Pancreas (tissue), 10 donors: Measurements from ENCODE around the gene EIF3K. TPM values are rescaled to one million over a fixed set of nuclear protein-coding genes. Genes with fewer than 3 reads are reported as not detected.
A peak's percentile ranks its signal among the peaks of the same experiment; 100 is the strongest.

Experiments used
- ATAC-seq, 4 donors: fragments of 200-7000 bp; cut with Tn5 transposase; one replicate each; pipeline versions ENCODE4 v1.8.0 to v1.9.1; 2020; ENCODE audit warnings: mild to moderate bottlenecking in 4 of 4, moderate library complexity in 4 of 4
- DNase-seq, 6 donors: peaks; one replicate each; pipeline ENCODE4 v3.0.0-alpha.2; 2020
- FAIRE-seq: peaks from 2 replicates; lab custom pipeline; 2012; peaks lifted over from hg19 to GRCh38; lab: Jason Lieb, UNC
- H3K27ac ChIP-seq, 4 donors: fragments of 200-600 bp; sonication (generic); 1 replicate in 3 of 4; 2 replicates in 1 of 4; pipeline versions ENCODE4 v1.5.0 to v1.8.0; 2020
- H3K27me3 ChIP-seq, 4 donors: fragments of 200-600 bp; one replicate each; pipeline ENCODE4 v1.8.0; 2021
- H3K36me3 ChIP-seq, 3 donors: fragments of 200-600 bp; sonication (generic) in 1 of 3; one replicate each; pipeline versions ENCODE4 v1.5.0 to v1.8.0; 2020 to 2021
- H3K4me1 ChIP-seq, 3 donors: fragments of 200-600 bp; one replicate each; pipeline ENCODE4 v1.8.0; 2021
- H3K4me3 ChIP-seq, 4 donors: fragments of 200-600 bp; sonication (generic) in 2 of 4; one replicate each; pipeline versions ENCODE4 v1.5.0 to v1.8.0; 2020 to 2021
- H3K9me3 ChIP-seq, 4 donors: fragments of 200-600 bp; one replicate each; pipeline ENCODE4 v1.8.0; 2021
- WGBS, 2 donors: extraction: QIAGEN DNeasy Blood & Tissue Kit; methylation state at CpG; one replicate each; pipeline ENCODE4 v1.1.7; 2013; 5-methylcytosine and 5-hydroxymethylcytosine counted together
- intact Hi-C, 3 donors: fragments of 100-400 bp; cut with DNase I; formaldehyde crosslinking; loops; one replicate each; pipeline versions ENCODE4 v1.11.1 to v1.14.2; 2022
- polyA plus RNA-seq, 2 donors: library from polyadenylated mRNA; stranded (reverse); fragments of 200-250 nt; gene quantifications; one replicate each; pipeline ENCODE4 v1.2.3, GENCODE V29; 2013
- total RNA-seq, 6 donors: library from RNA; stranded (reverse); fragmentation: NEBNext Ultra II Directional in 4 of 6; extraction: Animal tissue kit (Norgen Biotek cat#: 25700) in 4 of 6; gene quantifications; one replicate each; pipeline versions ENCODE4 v1.2.1 to v1.2.4, GENCODE V29; 2021 to 2023
- TF ChIP-seq, protein P1 (sequence below), 4 donors: fragments of 200-600 bp; sonication (generic) in 3 of 4; IDR thresholded peaks; one replicate each; pipeline versions ENCODE4 v1.5.0 to v1.8.0; 2021; ENCODE audit warnings: antibody characterized with exemption in 4 of 4
- donor health status: healthy with polysubstance abuse.
- donor health status: DM: no; HTN: no; CAD: no; lungs with moderate emphysema.
- donor health status: DM: no; HTN: no; CAD: no.
- donor health status: control.
- donor health status: control.
- donor health status: Bipolar disorder and iron deficiency.
- donor health status: DM: yes; HTN: yes; CAD: no.
- donor health status: DM: no; HTN: no; CAD: no.
- donor health status: DM: no; HTN: no; CAD: no.
- donor health status: DM: yes; HTN: yes; CAD: no.

The EIF3K gene
- total and polyA plus RNA-seq, 8 donors: 93.5 to 162 (median 131) TPM

DNA sequence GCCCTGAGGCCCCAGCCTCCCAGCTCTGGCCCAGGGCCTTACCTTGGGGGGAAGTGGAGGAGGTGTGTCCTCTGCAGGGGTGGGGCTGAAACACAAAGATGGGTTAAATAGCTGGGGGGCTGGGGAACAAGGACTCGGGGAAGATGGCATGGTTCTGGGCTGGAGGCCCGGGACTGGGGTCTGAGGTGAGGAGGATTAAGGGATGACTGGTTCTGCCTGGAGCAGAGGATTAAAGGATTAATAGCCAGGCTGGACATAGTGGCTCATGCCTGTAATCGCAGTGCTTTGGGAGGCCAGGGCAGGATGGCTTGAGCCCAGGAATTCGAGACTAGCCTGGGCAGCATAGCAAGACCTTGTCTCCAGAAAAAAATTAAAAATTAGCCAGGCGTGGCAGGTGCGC is 12.9 kb upstream of the EIF3K start:
- ATAC-seq: no peak
- FAIRE-seq: no peak
- Histone ChIP-seq H3K4me1 (no peaks in the 10 kb centered on the region), H3K27ac (no peak overlapping the region), H3K27me3 (no peaks in the 10 kb centered on the region), H3K4me3 (no peak overlapping the region), H3K9me3 (no peaks in the 10 kb centered on the region), H3K36me3 (no peaks in the 10 kb centered on the region)
- TF ChIP-seq, protein P1, sequence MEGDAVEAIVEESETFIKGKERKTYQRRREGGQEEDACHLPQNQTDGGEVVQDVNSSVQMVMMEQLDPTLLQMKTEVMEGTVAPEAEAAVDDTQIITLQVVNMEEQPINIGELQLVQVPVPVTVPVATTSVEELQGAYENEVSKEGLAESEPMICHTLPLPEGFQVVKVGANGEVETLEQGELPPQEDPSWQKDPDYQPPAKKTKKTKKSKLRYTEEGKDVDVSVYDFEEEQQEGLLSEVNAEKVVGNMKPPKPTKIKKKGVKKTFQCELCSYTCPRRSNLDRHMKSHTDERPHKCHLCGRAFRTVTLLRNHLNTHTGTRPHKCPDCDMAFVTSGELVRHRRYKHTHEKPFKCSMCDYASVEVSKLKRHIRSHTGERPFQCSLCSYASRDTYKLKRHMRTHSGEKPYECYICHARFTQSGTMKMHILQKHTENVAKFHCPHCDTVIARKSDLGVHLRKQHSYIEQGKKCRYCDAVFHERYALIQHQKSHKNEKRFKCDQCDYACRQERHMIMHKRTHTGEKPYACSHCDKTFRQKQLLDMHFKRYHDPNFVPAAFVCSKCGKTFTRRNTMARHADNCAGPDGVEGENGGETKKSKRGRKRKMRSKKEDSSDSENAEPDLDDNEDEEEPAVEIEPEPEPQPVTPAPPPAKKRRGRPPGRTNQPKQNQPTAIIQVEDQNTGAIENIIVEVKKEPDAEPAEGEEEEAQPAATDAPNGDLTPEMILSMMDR (IDR thresholded peaks at IDR 0.05): no peak
- intact Hi-C loops: no loop called here
- DNase-seq: no peak
- WGBS, 2 donors: 73 to 79% methylated on average over 6 of the region's 6 CpGs

DNA sequence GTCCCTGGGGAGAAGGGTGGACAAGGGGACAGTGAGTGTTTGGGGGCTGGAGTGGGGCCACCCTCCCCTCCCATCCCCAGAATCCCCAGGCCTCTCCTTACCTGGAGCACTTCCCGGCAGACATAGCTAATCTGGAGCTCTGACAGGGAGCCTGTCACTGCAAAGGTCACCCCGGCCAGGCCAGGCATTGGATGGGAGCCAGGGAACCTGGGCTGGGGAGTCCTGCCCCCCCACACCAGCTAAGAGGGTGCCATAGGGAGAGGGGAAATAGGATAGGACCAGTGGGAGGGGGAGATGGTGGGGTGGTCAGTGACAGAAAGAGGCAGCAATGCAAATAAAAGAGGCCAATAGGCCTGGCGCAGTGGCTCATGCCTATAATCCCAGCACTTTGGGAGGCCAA is 4.7 kb upstream of the EIF3K start:
- ATAC-seq: no peak
- no peak overlapping the region for H3K27ac ChIP-seq
- H3K4me3 ChIP-seq: no peak overlapping the region
- intact Hi-C loops: loop anchor here in 2 of 3 donors (10.0 kb wide), 2 partner anchors 99 to 209 kb away; partner anchors contain the start of gene FAM98C (in 1 of the 2)
- peaks cover 0 to 6% (median 0%) of the 10 kb centered on the region in 3 donors for H3K4me1 ChIP-seq
- peak in 1 of 6 donors; percentile 55 for DNase-seq
- no peak for FAIRE-seq
- WGBS, 2 donors: 47 to 59% methylated on average over 3 of the region's 3 CpGs
- H3K36me3 ChIP-seq: no peaks in the 10 kb centered on the region
- H3K9me3 ChIP-seq: no peaks in the 10 kb centered on the region
- H3K27me3 ChIP-seq: no peaks in the 10 kb centered on the region
- TF ChIP-seq, protein P1 (IDR thresholded peaks at IDR 0.05): no peak

DNA sequence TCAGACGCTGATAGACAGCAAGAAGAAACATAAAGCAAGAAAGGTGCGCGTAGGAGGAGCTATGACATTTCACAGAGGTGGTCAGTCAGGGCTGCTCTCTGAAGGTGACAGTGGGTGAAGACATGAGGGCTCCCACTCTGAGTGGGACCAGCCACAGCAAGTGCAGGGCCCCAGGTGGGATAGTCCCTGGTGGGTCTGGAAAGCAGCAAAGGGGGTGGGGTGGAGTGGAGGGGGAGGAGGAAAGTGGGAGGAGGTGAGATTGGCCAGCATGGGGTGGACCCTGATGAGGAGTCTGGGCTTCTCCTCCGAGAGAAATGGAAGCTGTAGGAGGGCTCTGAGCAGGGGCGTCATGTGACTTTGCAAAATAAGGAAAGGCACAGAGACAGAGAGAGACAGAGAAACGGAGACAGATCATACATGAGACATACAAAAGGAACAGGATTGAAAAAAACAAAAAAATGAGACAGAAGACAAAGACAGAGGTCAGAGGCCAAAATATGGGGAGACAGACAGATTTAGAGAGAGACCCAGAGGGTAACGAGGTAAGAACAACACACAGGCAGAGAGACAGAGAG is 3.9 kb upstream of the EIF3K start:
- WGBS, 2 donors: 80 to 82% methylated on average over 7 of the region's 7 CpGs
- intact Hi-C loops: loop anchor here in 2 of 3 donors (10.0 kb wide), 2 partner anchors 100 to 210 kb away; partner anchors contain the start of gene FAM98C (in 1 of the 2)
- no peak for DNase-seq
- no peak overlapping the region for H3K4me3 ChIP-seq
- no peak for ATAC-seq
- H3K27me3 ChIP-seq: no peaks in the 10 kb centered on the region
- H3K36me3 ChIP-seq: no peaks in the 10 kb centered on the region
- TF ChIP-seq, protein P1 (IDR thresholded peaks at IDR 0.05): no peak
- H3K27ac ChIP-seq: no peak overlapping the region
- no peaks in the 10 kb centered on the region for H3K9me3 ChIP-seq
- peaks cover 5 to 10% (median 6%) of the 10 kb centered on the region in 3 donors for H3K4me1 ChIP-seq
- no peak for FAIRE-seq

- no peak for DNase-seq
- intact Hi-C loops: loop anchor here in 2 of 3 donors (10.0 kb wide), 2 partner anchors 101 to 211 kb away; partner anchors contain the start of gene FAM98C (in 1 of the 2)
- H3K9me3 ChIP-seq: no peaks in the 10 kb centered on the region
- TF ChIP-seq, protein P1 (IDR thresholded peaks at IDR 0.05): no peak
- H3K4me3 ChIP-seq: no peak overlapping the region
- 88 to 89% methylated on average over 6 of the region's 6 CpGs for WGBS, 2 donors
- H3K27ac ChIP-seq: no peak overlapping the region
- H3K4me1 ChIP-seq: peaks cover 6 to 10% (median 7%) of the 10 kb centered on the region in 3 donors
- H3K36me3 ChIP-seq: peaks cover 0 to 7% (median 0%) of the 10 kb centered on the region in 3 donors
- no peak for ATAC-seq
- no peak for FAIRE-seq
- no peaks in the 10 kb centered on the region for H3K27me3 ChIP-seq
Measured at GRCh38 chr19:38616265-38616664, 2.7 kb upstream of the EIF3K start.

GRCh38 chr19:38617283-38617763 is 1.7 kb upstream of the EIF3K start:
- ATAC-seq (no peak), FAIRE-seq (no peak), DNase-seq (peak in 1 of 6 donors; percentile 59)
- H3K4me1 ChIP-seq: peaks cover 6 to 10% (median 7%) of the 10 kb centered on the region in 3 donors
- no peak overlapping the region for H3K27ac ChIP-seq
- H3K36me3 ChIP-seq: peaks cover 0 to 15% (median 0%) of the 10 kb centered on the region in 3 donors
- H3K27me3 ChIP-seq: no peaks in the 10 kb centered on the region
- WGBS, 2 donors: 83% methylated on average over 9 of the region's 9 CpGs
- intact Hi-C loops: loop anchor here in 2 of 3 donors (10.0 kb wide), 2 partner anchors 103 to 213 kb away; partner anchors contain the start of gene FAM98C (in 1 of the 2)
- TF ChIP-seq, protein P1 (IDR thresholded peaks at IDR 0.05): no peak
- no peaks in the 10 kb centered on the region for H3K9me3 ChIP-seq
- H3K4me3 ChIP-seq: peak overlapping the region in 1 of 4 donors; percentile 94
